ENCODE measurements around the gene BBS12.

Gene BBS12

DNA sequence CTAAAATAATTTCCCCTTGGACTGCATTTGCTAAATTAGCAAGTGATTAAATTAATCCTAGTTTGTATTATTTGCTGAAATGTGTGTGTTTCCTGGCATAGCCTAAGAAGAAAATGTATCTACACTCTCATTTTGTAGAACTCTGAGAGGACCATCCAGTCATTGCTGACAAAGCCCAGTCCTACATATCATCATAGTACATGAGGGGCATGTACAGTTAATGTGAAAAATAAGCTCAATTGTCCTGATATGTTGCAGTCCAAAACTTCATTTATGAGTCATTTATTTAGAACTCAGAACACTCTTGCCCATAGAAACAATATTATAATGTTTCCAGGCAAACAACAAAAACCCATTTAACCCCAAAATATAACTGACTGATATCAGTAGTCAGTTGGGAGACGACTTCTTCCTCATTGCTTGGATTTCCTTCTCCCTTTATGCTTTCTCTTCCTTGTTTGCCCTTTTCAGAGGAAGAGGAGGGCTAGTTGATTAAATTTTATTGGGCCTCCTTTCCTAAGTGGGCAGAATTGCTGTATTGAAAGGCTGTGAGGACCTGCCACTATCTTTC lies 26.9 kb upstream of the BBS12 start:
- H3K27ac ChIP-seq = no peak overlapping the region
- TF ChIP-seq, protein P1, sequence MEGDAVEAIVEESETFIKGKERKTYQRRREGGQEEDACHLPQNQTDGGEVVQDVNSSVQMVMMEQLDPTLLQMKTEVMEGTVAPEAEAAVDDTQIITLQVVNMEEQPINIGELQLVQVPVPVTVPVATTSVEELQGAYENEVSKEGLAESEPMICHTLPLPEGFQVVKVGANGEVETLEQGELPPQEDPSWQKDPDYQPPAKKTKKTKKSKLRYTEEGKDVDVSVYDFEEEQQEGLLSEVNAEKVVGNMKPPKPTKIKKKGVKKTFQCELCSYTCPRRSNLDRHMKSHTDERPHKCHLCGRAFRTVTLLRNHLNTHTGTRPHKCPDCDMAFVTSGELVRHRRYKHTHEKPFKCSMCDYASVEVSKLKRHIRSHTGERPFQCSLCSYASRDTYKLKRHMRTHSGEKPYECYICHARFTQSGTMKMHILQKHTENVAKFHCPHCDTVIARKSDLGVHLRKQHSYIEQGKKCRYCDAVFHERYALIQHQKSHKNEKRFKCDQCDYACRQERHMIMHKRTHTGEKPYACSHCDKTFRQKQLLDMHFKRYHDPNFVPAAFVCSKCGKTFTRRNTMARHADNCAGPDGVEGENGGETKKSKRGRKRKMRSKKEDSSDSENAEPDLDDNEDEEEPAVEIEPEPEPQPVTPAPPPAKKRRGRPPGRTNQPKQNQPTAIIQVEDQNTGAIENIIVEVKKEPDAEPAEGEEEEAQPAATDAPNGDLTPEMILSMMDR (conservative IDR thresholded peaks at IDR 0.05) = no peak
- no peak for TF ChIP-seq ZFX (IDR thresholded peaks at IDR 0.05)

DNA sequence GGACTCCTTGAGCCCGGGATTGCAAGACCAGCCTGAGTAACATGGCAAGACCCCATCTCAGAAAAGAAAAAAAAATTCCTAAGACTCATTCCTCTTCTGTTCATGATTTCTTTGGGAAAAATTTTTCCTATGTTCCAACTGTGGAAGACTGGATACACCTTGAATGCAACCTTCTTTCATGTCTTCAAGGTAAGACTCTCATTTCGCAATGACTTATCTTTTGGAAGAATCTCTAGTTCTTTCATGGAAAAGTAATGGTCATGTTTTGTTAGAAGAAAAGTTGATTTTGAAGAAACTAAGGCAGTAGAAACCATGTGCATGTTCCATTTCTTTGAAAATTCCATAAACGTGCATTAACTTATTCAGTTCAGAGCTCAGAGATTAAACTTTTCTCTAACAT lies 26.0 kb upstream of the BBS12 start:
- no peak for TF ChIP-seq ZFX (IDR thresholded peaks at IDR 0.05)
- H3K27ac ChIP-seq = no peak overlapping the region

DNA sequence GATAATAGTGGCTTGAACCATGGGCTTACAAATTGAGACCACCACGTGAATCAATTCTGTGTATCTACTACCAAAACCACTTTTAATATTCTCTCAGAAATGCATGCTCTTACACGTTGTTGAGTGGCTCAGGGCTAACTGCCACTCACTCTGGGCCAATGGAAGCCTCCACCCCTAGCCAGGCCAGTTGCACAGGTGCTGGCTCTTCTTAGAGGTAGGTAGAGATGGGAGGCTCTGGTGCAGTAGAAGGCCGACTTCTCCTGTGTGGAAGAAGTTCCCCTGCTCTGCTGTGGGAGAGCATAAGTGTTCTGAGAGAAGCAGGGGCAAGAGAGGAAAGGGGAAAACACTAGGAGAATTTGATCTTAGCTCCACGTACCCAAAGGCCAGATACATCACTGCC lies 25.0 kb upstream of the BBS12 start:
- TF ChIP-seq, protein P1 (conservative IDR thresholded peaks at IDR 0.05) = no peak
- TF ChIP-seq ZFX (IDR thresholded peaks at IDR 0.05) = no peak
- H3K27ac ChIP-seq = no peak overlapping the region

DNA sequence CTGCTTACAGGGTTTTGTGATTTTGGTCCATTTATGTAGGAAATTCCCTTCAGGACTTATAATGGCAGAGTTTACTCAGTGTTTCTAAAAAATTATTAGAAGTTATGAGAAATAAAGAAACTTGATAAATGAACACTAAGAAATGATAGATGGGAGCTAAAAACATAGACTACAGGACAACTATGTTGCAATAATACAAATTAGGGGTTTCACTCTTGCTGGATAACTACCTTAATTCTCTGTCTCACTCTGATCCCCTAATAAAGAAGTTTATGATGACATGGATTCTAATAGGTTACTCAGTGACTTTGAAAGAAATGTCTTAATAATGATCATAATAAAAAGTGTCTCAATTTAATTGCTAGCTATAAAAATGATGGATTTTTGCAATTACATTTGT lies 23.3 kb upstream of the BBS12 start:
- H3K27ac ChIP-seq = no peak overlapping the region
- TF ChIP-seq ZFX (IDR thresholded peaks at IDR 0.05) = no peak
- TF ChIP-seq, protein P1 (conservative IDR thresholded peaks at IDR 0.05) = no peak

DNA sequence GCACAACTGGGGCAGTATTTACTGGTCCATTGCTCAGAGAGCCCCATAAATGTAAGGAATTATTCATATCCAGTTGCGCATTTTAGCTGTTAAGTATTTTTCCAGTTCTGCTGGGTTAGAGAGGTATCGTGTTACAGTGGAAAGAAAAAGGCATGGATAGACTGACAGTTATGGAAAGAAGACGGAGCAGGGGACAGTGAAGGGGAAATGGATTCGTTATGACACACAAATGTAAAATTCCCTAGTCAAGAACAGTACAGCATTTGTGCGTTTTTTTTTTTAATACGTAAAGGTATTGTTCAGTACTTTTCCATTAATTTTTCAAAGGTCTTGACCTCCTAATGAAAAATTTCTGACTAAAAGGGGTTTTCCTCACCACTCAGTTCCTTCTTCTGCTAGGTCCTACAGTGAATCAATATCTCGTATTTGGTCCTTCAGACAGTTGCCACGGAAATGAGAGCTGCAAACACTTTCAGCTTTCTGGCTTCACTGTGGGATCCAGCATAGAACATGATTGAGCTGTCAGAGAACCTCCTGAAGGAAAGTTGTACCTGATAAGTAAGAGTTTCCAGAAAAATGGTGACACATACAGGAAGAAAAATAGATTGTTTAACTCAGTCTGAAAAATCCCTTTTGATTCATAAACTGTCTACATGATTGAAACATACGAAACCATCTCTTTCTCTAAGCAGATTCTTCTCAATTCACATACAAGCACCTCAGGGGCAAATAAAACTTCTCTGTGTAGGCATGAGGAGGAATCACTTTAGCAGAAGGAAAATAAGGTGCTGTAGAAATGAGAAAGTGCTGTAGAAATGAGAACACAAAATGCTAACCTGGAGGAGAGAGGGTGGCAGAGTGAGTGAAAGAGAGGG lies 21.8 kb upstream of the BBS12 start:
- TF ChIP-seq, protein P1 (conservative IDR thresholded peaks at IDR 0.05) = no peak
- no peak for TF ChIP-seq ZFX (IDR thresholded peaks at IDR 0.05)
- H3K27ac ChIP-seq = no peak overlapping the region

DNA sequence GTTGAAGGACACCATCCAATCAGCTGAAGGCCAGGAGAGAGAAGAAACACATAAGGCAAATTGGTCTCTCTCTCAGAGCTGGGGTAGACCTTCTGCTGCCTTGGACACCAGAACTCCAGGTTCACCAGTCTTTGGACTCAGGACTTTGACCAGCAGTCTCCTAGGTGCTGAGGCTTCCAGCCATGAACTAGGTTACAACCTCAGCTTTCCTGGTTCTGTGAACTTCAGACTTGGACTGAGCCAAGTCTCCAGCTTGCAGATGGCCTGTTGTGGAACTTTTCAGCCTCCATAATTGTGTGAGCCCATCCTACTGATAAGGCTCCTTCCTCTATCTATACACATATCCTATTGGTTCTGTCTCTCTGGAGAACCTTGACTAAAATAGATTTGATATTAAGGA lies 20.6 kb upstream of the BBS12 start:
- TF ChIP-seq, protein P1 (conservative IDR thresholded peaks at IDR 0.05) = no peak
- TF ChIP-seq ZFX (IDR thresholded peaks at IDR 0.05) = no peak
- no peak overlapping the region for H3K27ac ChIP-seq

DNA sequence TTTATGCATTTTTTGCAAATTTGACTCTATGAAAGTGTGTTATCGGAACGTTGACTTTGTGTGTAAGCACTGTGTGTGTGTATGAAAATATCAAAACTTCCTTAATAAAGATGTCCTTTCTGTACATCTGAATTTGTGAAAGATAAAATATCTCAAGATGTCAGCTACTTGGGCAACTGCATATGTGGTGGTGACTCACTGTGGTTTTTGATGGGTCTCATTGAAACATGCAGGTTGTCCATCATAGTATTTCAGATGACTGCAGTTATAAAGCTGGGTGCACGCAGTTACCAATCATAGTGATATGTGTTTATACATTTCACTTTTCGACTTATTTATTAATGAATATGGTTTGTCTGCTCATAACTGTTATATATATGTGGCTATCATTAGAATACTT lies 19.7 kb upstream of the BBS12 start:
- H3K27ac ChIP-seq = no peak overlapping the region
- TF ChIP-seq ZFX (IDR thresholded peaks at IDR 0.05) = no peak
- TF ChIP-seq, protein P1 (conservative IDR thresholded peaks at IDR 0.05) = no peak

Data from C4-2B (cell line).